CD8-positive, alpha-beta memory T cell (primary cell): ENCODE data around the gene C1QTNF7. TPM values are rescaled to one million over a fixed set of nuclear protein-coding genes. Genes with fewer than 3 reads are reported as not detected.

Experiments used
- CTCF ChIA-PET: fragments of 350-600 bp; sonication (Branson Sonifier 250); formaldehyde crosslinking; loops from one replicate; lab custom pipeline; 2021; ENCODE audit warnings: antibody characterized with exemption; lab: Charles Lee
- POLR2A ChIA-PET: fragments of 350-600 bp; sonication (Branson Sonifier 250); formaldehyde crosslinking; loops from one replicate; lab custom pipeline; 2021; ENCODE audit warnings: antibody characterized with exemption; lab: Charles Lee
- DNase-seq, 5 donors: peaks; one replicate each; pipeline versions ENCODE4 v3.0.0 to v3.0.0-alpha.2; 2020 to 2022; ENCODE audit warnings: mixed read lengths in 1 of 5
- H3K27ac ChIP-seq: one replicate; pipeline ENCODE4 v1.7.0; 2013; ENCODE audit warnings: low read depth, mild to moderate bottlenecking, low read length, moderate library complexity
- H3K27me3 ChIP-seq: 2 replicates; pipeline ENCODE4 v1.7.0; 2013; ENCODE audit warnings: low read length, mild to moderate bottlenecking; ENCODE audit not compliant: insufficient read depth, poor library complexity, severe bottlenecking
- H3K36me3 ChIP-seq: 2 replicates; pipeline ENCODE4 v1.7.0; 2013; ENCODE audit warnings: mild to moderate bottlenecking, low read length, moderate library complexity; ENCODE audit not compliant: insufficient read depth
- H3K4me1 ChIP-seq: 2 replicates; pipeline ENCODE4 v1.7.0; 2013; ENCODE audit warnings: mild to moderate bottlenecking, low read length, moderate library complexity; ENCODE audit not compliant: insufficient read depth
- H3K4me3 ChIP-seq: 2 replicates; pipeline ENCODE4 v1.7.0; 2013; ENCODE audit warnings: mild to moderate bottlenecking, low read length
- H3K9me3 ChIP-seq: 2 replicates; pipeline ENCODE4 v1.7.0; 2013; ENCODE audit warnings: mild to moderate bottlenecking, low read length
- H3K27ac Mint-ChIP-seq, 8 donors: one replicate each; pipeline ENCODE4 v1.8.0; 2020 to 2021; ENCODE audit warnings: mixed read lengths in 8 of 8, mild to moderate bottlenecking in 6 of 8, inconsistent platforms in 3 of 8, moderate library complexity in 3 of 8
- H3K27me3 Mint-ChIP-seq, 2 donors: one replicate each; pipeline ENCODE4 v1.8.0; 2020 to 2021; ENCODE audit warnings: mixed read lengths in 2 of 2, mild to moderate bottlenecking in 1 of 2, moderate library complexity in 1 of 2
- H3K36me3 Mint-ChIP-seq, 3 donors: one replicate each; pipeline ENCODE4 v1.8.0; 2020 to 2021; ENCODE audit warnings: mixed read lengths in 3 of 3, inconsistent platforms in 1 of 3, mild to moderate bottlenecking in 1 of 3
- H3K4me1 Mint-ChIP-seq, 3 donors: one replicate each; pipeline ENCODE4 v1.8.0; 2020 to 2021; ENCODE audit warnings: mixed read lengths in 3 of 3, inconsistent platforms in 1 of 3, mild to moderate bottlenecking in 1 of 3
- H3K4me3 Mint-ChIP-seq, 7 donors: one replicate each; pipeline ENCODE4 v1.8.0; 2020 to 2021; ENCODE audit warnings: mixed read lengths in 7 of 7, mild to moderate bottlenecking in 6 of 7, moderate library complexity in 4 of 7, inconsistent platforms in 2 of 7
- H3K9me3 Mint-ChIP-seq, 5 donors: one replicate each; pipeline ENCODE4 v1.8.0; 2020 to 2022; ENCODE audit warnings: mixed read lengths in 5 of 5, mild to moderate bottlenecking in 3 of 5, moderate library complexity in 2 of 5, inconsistent platforms in 1 of 5
- polyA plus RNA-seq: library from polyadenylated mRNA; unstranded; fragments of 300-500 nt; fragmentation: Illumina TruSeq; gene quantifications from one replicate; pipeline ENCODE4 v1.2.3, GENCODE V29; 2021
- total RNA-seq, 2 experiments: library from RNA; stranded (reverse); gene quantifications; one replicate each; pipeline ENCODE4 v1.2.3, GENCODE V29; 2021

The C1QTNF7 gene
- total and polyA plus RNA-seq, 3 experiments from 2014 or later: not detected

DNA sequence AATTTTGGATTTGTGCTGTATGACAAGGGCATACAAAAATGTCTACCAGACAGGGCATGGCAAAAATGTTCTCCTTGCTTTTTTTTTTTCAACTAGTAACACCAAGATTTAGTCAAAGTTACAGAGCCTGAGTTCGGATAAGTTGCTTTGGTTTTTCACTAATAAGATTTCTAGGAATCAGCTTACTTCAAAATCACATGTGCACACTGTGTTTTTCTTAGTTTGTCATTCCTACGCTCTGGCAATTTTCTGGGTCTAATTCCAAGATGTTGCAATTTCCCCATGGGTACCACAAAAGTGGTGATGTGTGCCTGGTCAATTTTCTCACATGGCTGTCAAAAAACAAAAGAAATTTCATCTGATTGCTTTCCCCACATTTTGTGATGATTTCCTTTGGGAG lies 6.3 kb downstream of the C1QTNF7 start:
- no peaks in the 10 kb centered on the region for H3K4me1 ChIP-seq
- H3K9me3 ChIP-seq: no peaks in the 10 kb centered on the region
- no peak overlapping the region for H3K27ac Mint-ChIP-seq
- peaks cover 6 to 7% of the 10 kb centered on the region in 2 donors for H3K27me3 Mint-ChIP-seq
- ChIA-PET CTCF (interaction anchor here (1.0 kb wide), 1 partner anchor 37 kb away, joined by 3 read pairs; no protein-coding TSS in a partner anchor), POLR2A (no interaction called here)
- no peaks in the 10 kb centered on the region for H3K9me3 Mint-ChIP-seq
- H3K4me3 Mint-ChIP-seq: no peak overlapping the region
- H3K4me3 ChIP-seq: no peak overlapping the region
- no peaks in the 10 kb centered on the region for H3K36me3 ChIP-seq
- no peak overlapping the region for H3K27ac ChIP-seq
- H3K4me1 Mint-ChIP-seq: no peaks in the 10 kb centered on the region
- H3K27me3 ChIP-seq: no peaks in the 10 kb centered on the region
- peaks cover 0 to 2% (median 0%) of the 10 kb centered on the region in 3 donors for H3K36me3 Mint-ChIP-seq
- DNase-seq: no peak

DNA sequence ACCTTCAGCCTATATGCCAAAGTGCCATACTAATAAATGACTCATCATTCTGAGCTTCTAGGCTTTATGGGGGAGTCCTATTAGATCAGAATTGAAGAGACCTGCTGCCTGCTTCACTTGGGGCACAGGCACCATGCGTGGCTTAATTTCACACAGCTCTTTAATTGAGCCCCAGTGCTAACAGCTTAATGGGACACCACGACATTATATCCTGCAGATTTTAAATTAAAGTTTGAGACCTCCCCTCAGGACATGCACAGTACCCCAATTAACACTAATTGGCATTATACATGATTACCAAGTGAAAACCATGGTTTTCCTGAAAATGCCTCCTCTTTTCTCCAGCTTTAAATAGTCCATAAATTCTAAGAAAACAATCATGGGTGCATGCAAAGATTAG lies 6.8 kb downstream of the C1QTNF7 start:
- H3K9me3 ChIP-seq: no peaks in the 10 kb centered on the region
- H3K27ac ChIP-seq: no peak overlapping the region
- H3K27ac Mint-ChIP-seq: no peak overlapping the region
- H3K4me3 Mint-ChIP-seq: no peak overlapping the region
- H3K9me3 Mint-ChIP-seq: no peaks in the 10 kb centered on the region
- ChIA-PET POLR2A (no interaction called here), CTCF (interaction anchor here (1.0 kb wide), 1 partner anchor 38 kb away, joined by 3 read pairs; no protein-coding TSS in a partner anchor)
- H3K27me3 ChIP-seq: no peaks in the 10 kb centered on the region
- no peak overlapping the region for H3K4me3 ChIP-seq
- peaks cover 0 to 2% (median 0%) of the 10 kb centered on the region in 3 donors for H3K36me3 Mint-ChIP-seq
- DNase-seq: no peak
- H3K27me3 Mint-ChIP-seq: peaks cover 6 to 7% of the 10 kb centered on the region in 2 donors
- no peaks in the 10 kb centered on the region for H3K36me3 ChIP-seq
- no peaks in the 10 kb centered on the region for H3K4me1 ChIP-seq
- H3K4me1 Mint-ChIP-seq: no peaks in the 10 kb centered on the region

DNA sequence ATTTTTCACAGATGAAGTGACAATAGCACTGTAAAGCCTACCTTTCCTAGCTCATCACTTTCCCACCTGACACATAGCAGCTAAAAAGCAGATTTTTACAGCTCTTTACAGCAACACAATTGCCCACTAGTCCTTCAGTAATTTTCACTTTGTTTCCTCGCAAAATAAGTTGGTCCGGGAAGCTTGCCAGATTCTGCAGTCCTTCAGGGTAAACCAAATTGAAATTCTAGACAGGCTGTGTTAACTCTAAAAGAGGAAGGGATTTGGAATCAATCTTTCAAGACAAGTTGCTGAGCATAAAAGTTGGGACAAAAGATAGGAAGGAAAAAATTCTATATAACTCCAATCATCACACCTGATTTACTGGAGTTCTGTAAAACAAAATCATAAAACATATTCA lies 8.7 kb downstream of the C1QTNF7 start:
- Mint-ChIP-seq H3K36me3 (peaks cover 0 to 2% (median 0%) of the 10 kb centered on the region in 3 donors), H3K27ac (no peak overlapping the region), H3K4me3 (no peak overlapping the region), H3K27me3 (peaks cover 6 to 7% of the 10 kb centered on the region in 2 donors), H3K4me1 (no peaks in the 10 kb centered on the region), H3K9me3 (no peaks in the 10 kb centered on the region)
- no peaks in the 10 kb centered on the region for H3K36me3 ChIP-seq
- CTCF ChIA-PET: no interaction called here
- no peak for DNase-seq
- H3K27me3 ChIP-seq: no peaks in the 10 kb centered on the region
- H3K27ac ChIP-seq: no peak overlapping the region
- no peaks in the 10 kb centered on the region for H3K4me1 ChIP-seq
- H3K4me3 ChIP-seq: no peak overlapping the region
- no peaks in the 10 kb centered on the region for H3K9me3 ChIP-seq
- POLR2A ChIA-PET: no interaction called here

DNA sequence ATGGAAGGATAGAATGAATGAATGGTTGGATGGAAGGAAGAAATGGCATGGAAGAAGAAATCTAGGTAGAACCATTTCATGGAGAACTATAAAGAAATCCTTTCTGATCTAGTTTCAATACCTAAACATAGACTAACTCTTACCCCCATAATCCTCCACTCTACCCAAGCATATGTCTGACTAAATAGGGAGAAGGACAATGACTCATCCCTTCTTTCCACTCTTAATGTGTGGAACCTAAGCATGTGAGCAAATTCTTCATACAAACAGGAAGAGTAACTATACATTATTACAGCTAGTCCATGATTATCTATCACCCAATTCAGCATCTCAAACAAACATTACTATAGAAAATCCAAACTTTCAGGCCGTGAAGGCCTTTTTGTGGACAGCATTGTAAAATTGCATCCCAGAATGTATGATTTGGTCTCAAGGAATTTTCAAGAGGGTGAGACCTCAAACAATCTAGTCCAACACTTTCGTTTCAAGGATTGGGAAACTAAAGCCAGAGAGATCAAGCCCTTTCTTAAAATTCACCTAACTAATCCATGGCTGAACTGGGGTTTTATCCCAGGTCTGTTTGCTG lies 11.2 kb downstream of the C1QTNF7 start:
- no peak overlapping the region for H3K4me3 ChIP-seq
- Mint-ChIP-seq H3K4me3 (no peak overlapping the region), H3K36me3 (no peaks in the 10 kb centered on the region), H3K4me1 (no peaks in the 10 kb centered on the region), H3K27me3 (peaks cover 3 to 7% of the 10 kb centered on the region in 2 donors), H3K27ac (no peak overlapping the region), H3K9me3 (no peaks in the 10 kb centered on the region)
- DNase-seq: no peak
- no peaks in the 10 kb centered on the region for H3K9me3 ChIP-seq
- no peaks in the 10 kb centered on the region for H3K27me3 ChIP-seq
- H3K4me1 ChIP-seq: no peaks in the 10 kb centered on the region
- no peak overlapping the region for H3K27ac ChIP-seq
- H3K36me3 ChIP-seq: no peaks in the 10 kb centered on the region
- CTCF ChIA-PET: interaction anchor here (1.4 kb wide), 1 partner anchor 43 kb away, joined by 4 read pairs; no protein-coding TSS in a partner anchor
- POLR2A ChIA-PET: no interaction called here

DNA sequence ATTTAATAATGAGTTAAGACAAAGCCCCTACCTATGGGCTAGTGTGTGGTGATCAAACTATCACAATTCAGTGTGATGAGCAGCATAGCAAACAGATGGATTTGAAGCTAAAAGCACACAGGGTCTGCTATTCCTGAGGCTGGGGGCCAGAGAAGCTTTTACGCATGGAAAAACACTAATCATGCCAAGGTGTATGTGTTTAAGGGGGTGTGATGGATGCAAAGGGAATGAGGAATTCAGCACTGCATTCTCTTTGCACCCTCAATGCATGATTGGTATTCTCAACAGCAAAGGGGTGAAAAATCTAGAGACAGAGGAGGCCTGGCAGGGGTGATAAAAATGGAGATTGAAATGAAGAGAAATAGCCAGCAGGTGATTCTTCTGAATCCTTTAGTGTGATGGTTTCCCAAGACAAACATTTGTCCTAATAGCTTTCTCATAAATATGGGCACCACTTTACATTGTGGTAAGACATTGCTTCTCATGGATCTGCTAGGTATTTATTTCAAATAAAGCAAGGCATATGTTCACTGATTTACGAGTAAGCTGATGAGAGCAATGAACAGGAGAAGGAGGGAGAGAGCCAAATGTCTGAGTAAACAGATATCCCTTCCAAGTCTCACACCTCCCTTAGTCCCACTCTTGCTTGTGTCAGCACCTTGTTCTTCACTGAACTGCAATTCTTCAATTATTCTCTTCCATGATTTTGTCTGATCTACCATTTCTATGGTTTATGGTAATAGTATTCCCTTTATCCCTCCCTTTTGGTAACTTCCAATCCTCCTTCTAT lies 15.7 kb downstream of the C1QTNF7 start:
- H3K9me3 Mint-ChIP-seq: no peaks in the 10 kb centered on the region
- no peaks in the 10 kb centered on the region for H3K4me1 Mint-ChIP-seq
- CTCF ChIA-PET: no interaction called here
- no peak overlapping the region for H3K4me3 ChIP-seq
- peaks cover 0 to 4% (median 0%) of the 10 kb centered on the region in 3 donors for H3K36me3 Mint-ChIP-seq
- no peaks in the 10 kb centered on the region for H3K9me3 ChIP-seq
- no peaks in the 10 kb centered on the region for H3K36me3 ChIP-seq
- H3K27me3 Mint-ChIP-seq: peaks cover 4% of the 10 kb centered on the region in 2 donors
- POLR2A ChIA-PET: no interaction called here
- H3K27me3 ChIP-seq: no peaks in the 10 kb centered on the region
- H3K4me3 Mint-ChIP-seq: no peak overlapping the region
- no peak overlapping the region for H3K27ac ChIP-seq
- no peaks in the 10 kb centered on the region for H3K4me1 ChIP-seq
- peak overlapping the region in 1 of 8 donors; percentile 65 for H3K27ac Mint-ChIP-seq
- DNase-seq: no peak

DNA sequence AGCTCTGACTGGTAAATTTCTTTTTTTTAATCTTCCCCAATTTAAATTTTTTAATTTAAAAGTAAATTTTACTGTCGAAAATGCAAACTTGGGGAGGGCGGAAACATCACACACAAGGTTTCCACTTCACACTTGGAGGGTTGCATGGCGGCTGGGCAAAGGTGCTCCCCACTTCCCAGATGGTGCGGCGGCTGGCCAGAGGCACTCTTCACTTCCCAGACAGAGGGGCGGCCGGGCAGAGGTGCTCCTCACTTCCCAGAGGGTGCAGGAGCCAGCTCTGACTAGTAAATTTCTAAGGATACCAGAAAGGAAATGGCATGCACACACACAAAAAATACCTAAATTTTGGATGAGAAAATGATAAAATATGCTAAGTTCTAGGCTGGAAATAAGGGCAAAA lies 16.4 kb downstream of the C1QTNF7 start:
- Mint-ChIP-seq H3K4me1 (no peaks in the 10 kb centered on the region), H3K27ac (no peak overlapping the region), H3K9me3 (no peaks in the 10 kb centered on the region), H3K27me3 (peaks cover 3 to 8% of the 10 kb centered on the region in 2 donors), H3K4me3 (no peak overlapping the region), H3K36me3 (peaks cover 0 to 4% (median 0%) of the 10 kb centered on the region in 3 donors)
- Histone ChIP-seq H3K4me3 (no peak overlapping the region), H3K9me3 (no peaks in the 10 kb centered on the region), H3K27ac (no peak overlapping the region), H3K4me1 (no peaks in the 10 kb centered on the region), H3K36me3 (no peaks in the 10 kb centered on the region), H3K27me3 (no peaks in the 10 kb centered on the region)
- DNase-seq: no peak
- POLR2A ChIA-PET: no interaction called here
- CTCF ChIA-PET: no interaction called here

DNA sequence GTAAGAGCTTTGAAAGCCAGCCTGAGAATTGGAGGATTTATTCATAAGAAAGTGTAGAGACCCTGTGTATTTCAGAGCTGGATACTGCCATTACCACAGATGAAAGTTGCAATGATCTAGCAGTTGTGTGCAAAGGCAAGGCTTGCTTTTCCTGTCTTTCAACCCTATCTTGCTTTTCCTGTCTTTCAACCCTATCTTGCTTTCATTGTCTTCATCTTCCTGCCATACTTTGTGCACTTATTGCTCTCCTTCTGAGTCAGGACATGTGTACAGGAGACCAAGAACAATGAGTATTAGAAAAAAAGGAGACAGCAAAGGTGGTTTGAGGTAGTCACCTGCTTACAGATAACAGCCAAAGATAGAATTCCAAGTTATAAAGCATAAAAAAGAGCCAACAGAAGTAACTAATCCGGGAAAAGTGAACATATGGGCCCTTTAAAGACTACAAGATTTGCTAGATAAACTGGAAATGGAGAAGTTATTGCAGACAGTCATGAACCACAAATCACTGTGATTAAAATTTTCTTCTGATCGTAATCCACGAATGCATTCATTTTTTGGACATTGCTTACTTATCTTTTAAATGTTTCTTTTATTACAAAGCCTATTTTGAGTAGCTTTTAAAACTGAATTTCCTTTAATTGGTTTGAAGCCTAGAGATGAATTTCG lies 17.2 kb downstream of the C1QTNF7 start:
- no peaks in the 10 kb centered on the region for H3K4me1 ChIP-seq
- POLR2A ChIA-PET: no interaction called here
- H3K36me3 ChIP-seq: no peaks in the 10 kb centered on the region
- Mint-ChIP-seq H3K9me3 (no peaks in the 10 kb centered on the region), H3K4me1 (no peaks in the 10 kb centered on the region), H3K36me3 (peaks cover 0 to 4% (median 0%) of the 10 kb centered on the region in 3 donors), H3K27me3 (peaks cover 3 to 8% of the 10 kb centered on the region in 2 donors), H3K4me3 (no peak overlapping the region), H3K27ac (no peak overlapping the region)
- no peak for DNase-seq
- no peaks in the 10 kb centered on the region for H3K27me3 ChIP-seq
- CTCF ChIA-PET: no interaction called here
- H3K9me3 ChIP-seq: no peaks in the 10 kb centered on the region
- H3K27ac ChIP-seq: no peak overlapping the region
- no peak overlapping the region for H3K4me3 ChIP-seq
